Measurements from ENCODE around the gene FADS2. TPM values are rescaled to one million over a fixed set of nuclear protein-coding genes. Genes with fewer than 3 reads are reported as not detected.

The FADS2 gene
- total RNA-seq, 4 donors from 2014 or later, result 2.7 to 28.8 (median 3.9) TPM

DNA sequence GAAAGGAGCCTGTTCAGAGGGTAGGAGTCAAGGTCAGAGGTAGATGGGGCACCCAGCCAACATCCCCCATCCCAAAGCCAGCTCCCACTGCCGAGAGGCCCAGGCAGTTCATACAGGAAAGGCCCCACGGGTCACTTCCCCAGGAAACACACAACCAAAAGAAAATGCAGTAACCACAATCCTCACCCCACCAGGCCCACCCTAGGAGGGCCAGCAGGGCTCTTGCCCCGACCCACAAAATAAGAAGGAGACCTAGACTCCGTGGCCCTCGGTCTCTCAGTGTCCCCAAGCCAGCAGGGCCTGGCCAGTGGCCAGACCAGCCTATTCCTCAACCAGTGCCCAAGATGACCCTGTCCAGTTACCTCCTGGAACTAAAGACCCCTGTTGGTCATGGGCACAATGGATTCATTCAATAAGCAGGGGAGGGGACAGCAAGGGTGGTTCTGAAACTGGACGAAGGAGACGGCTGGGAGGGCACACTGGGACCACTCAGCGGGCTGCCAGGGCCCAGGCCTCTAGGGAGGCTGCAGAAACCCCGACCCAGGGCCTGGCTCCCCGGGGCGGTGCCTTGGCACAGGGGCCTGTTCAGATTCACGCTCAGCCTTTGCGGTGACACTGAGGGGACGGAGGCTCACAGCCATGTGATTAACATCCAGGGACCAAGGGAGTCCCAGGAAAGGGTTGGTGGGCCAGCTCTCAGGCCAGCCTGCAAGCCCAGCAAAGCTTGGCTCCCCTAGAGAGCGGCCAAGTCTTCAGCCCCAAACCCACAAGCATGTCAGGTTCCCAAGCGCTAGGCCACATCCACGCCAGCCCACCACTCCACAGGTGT, 83.8 kb downstream of the FADS2 start:
- peaks cover 7% of the 10 kb centered on the region for H3K27me3 ChIP-seq
- peaks cover 0 to 27% (median 2%) of the 10 kb centered on the region in 4 donors for H3K4me1 ChIP-seq
- no peaks in the 10 kb centered on the region for H3K36me3 ChIP-seq
- no peak for TF ChIP-seq POLR2A (IDR thresholded peaks at IDR 0.05)
- TF ChIP-seq, protein P1, sequence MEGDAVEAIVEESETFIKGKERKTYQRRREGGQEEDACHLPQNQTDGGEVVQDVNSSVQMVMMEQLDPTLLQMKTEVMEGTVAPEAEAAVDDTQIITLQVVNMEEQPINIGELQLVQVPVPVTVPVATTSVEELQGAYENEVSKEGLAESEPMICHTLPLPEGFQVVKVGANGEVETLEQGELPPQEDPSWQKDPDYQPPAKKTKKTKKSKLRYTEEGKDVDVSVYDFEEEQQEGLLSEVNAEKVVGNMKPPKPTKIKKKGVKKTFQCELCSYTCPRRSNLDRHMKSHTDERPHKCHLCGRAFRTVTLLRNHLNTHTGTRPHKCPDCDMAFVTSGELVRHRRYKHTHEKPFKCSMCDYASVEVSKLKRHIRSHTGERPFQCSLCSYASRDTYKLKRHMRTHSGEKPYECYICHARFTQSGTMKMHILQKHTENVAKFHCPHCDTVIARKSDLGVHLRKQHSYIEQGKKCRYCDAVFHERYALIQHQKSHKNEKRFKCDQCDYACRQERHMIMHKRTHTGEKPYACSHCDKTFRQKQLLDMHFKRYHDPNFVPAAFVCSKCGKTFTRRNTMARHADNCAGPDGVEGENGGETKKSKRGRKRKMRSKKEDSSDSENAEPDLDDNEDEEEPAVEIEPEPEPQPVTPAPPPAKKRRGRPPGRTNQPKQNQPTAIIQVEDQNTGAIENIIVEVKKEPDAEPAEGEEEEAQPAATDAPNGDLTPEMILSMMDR (IDR thresholded peaks at IDR 0.05), result no peak
- 66% methylated on average over 17 of the region's 17 CpGs; no CpG with 5 or more reads in 1 of the 2 donors for WGBS, 2 donors (ENCODE audit: low coverage in 1 of 2)
- DNase-seq, result no peak
- H3K4me3 ChIP-seq, result no peak overlapping the region
- in situ Hi-C loops (cut with MboI; ENCODE audit: low pct_ligation_motif_present in 1 of 4, low pct_unique_long_range_greater_than_20kb in 1 of 4, low sequenced_read_pairs in 3 of 4), result no loop called here
- H3K27ac ChIP-seq, result peak overlapping the region in 3 of 4 donors; percentile 11 to 33 (median 15)
- H3K9me3 ChIP-seq, result no peaks in the 10 kb centered on the region
- intact Hi-C loops (cut with DNase I; ENCODE audit: low total_unique reads), result no loop called here

DNA sequence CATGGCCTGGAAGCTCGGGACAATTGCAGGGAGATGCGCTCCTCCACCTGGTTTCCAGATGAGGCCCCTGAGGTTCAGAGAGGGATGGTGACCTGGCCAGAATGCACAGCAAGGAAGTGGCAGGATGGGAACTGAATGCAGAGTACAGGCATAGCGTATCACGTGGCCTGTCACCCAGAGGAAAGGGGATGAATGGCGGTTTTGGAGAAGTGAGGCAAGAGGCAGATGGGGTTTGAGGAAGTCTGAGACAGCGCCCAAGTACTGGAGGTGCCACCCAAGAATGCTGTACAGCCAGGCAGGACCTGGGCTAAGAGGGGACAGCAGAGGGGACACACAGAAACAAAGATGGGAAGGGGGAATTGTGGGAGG, 84.4 kb downstream of the FADS2 start:
- no peaks in the 10 kb centered on the region for H3K9me3 ChIP-seq
- H3K4me3 ChIP-seq, result no peak overlapping the region
- no peak for TF ChIP-seq POLR2A (IDR thresholded peaks at IDR 0.05)
- no peak for TF ChIP-seq EP300 (IDR thresholded peaks at IDR 0.05; ENCODE audit: low read depth)
- TF ChIP-seq, protein P1 (IDR thresholded peaks at IDR 0.05), result no peak
- no peak for TF ChIP-seq POLR2AphosphoS5 (IDR thresholded peaks at IDR 0.05)
- H3K27me3 ChIP-seq, result peaks cover 12% of the 10 kb centered on the region
- H3K36me3 ChIP-seq, result no peaks in the 10 kb centered on the region
- peaks cover 0 to 29% (median 5%) of the 10 kb centered on the region in 4 donors for H3K4me1 ChIP-seq
- 68 to 82% methylated on average over 2 to 6 of the region's 6 CpGs for WGBS, 2 donors (ENCODE audit: low coverage in 1 of 2)
- intact Hi-C loops (cut with DNase I; ENCODE audit: low total_unique reads) (no loop called here), in situ Hi-C loops (cut with MboI; ENCODE audit: low pct_ligation_motif_present in 1 of 4, low pct_unique_long_range_greater_than_20kb in 1 of 4, low sequenced_read_pairs in 3 of 4) (no loop called here)
- H3K27ac ChIP-seq, result peak overlapping the region in 2 of 4 donors; percentile 11 to 15
- no peak for DNase-seq

DNA sequence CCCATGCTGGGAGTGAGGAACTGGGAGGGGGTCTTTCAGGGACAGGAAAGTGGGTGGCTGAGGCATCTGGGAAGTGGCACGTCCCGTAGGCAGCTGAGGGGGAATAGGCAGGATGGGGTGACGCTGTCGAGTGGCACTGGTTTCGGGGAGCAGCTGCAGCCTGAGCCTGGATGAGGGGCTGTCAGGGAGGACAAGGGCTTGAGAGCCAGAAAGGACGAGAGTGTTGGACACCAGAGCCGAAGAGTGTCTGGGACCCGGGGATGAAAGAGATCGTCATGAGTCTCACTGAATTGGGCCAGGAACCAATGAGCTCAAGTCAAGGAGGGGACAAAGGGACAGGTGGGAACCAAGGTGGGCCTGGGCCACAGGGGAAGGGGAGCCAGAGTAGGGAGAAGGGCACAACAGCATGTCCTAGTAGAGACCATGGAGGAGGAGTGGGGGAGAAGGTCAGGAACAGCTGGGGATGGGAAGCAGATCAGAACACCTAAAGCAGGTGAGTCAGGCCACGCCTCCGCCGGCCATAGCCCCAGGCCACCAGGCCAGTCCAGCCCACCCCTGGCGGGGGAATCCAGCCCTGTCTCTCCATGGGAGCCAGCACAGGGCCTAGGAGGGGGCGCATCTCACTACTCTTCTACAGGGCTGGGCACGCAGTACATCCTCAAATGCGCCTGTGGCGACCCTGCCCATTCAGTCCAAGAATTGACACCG, 85.0 kb downstream of the FADS2 start:
- TF ChIP-seq POLR2A (IDR thresholded peaks at IDR 0.05) (no peak), POLR2AphosphoS5 (IDR thresholded peaks at IDR 0.05) (no peak), EP300 (IDR thresholded peaks at IDR 0.05; ENCODE audit: low read depth) (no peak)
- TF ChIP-seq, protein P1 (IDR thresholded peaks at IDR 0.05), result no peak
- in situ Hi-C loops (cut with MboI; ENCODE audit: low pct_ligation_motif_present in 1 of 4, low pct_unique_long_range_greater_than_20kb in 1 of 4, low sequenced_read_pairs in 3 of 4), result no loop called here
- Histone ChIP-seq H3K27ac (no peak overlapping the region), H3K36me3 (no peaks in the 10 kb centered on the region), H3K9me3 (no peaks in the 10 kb centered on the region), H3K27me3 (peaks cover 18% of the 10 kb centered on the region), H3K4me1 (peaks cover 0 to 36% (median 11%) of the 10 kb centered on the region in 4 donors), H3K4me3 (no peak overlapping the region)
- WGBS, 2 donors (ENCODE audit: low coverage in 1 of 2), result 61 to 77% methylated on average over 5 to 18 of the region's 18 CpGs
- intact Hi-C loops (cut with DNase I; ENCODE audit: low total_unique reads), result no loop called here
- no peak for DNase-seq

DNA sequence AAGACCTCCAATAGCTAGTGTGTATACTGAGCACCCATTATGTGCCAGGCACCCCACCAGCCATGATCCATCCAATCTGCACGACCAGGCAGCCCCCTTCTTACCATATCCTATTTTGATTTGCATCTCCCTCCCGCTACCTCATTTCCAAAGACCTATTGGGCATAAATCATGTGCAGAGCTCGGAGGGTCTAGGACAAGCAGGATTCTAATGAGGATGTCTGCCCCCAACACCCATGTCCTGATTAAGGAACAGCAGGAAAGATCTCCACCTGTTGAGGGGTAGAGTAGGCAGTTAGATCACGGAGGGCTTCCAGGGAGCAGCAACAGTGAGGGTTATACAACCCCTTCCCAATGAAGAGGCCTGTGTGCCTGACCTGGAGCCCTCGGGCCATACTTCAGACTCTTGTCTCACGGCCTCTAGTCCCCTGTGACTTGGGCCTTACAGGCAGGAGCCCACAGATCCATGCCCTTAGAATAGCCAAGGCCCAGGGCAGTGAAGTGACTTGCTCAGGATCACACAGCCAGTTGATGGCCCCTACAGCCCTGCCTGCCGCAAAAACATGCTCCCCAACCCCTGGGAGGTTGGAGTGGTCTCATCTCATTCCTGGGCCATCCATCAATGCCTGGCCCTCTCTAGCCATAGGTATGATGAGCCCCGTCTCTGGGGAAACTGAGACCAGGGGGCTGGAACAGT, 85.7 kb downstream of the FADS2 start:
- WGBS, 2 donors (ENCODE audit: low coverage in 1 of 2), result 77% methylated on average over 8 of the region's 8 CpGs; no CpG with 5 or more reads in 1 of the 2 donors
- peaks cover 0 to 41% (median 11%) of the 10 kb centered on the region in 4 donors for H3K4me1 ChIP-seq
- H3K9me3 ChIP-seq, result no peaks in the 10 kb centered on the region
- no peaks in the 10 kb centered on the region for H3K36me3 ChIP-seq
- no peak overlapping the region for H3K27ac ChIP-seq
- intact Hi-C loops (cut with DNase I; ENCODE audit: low total_unique reads), result no loop called here
- H3K4me3 ChIP-seq, result no peak overlapping the region
- H3K27me3 ChIP-seq, result peaks cover 25% of the 10 kb centered on the region
- DNase-seq, result no peak
- in situ Hi-C loops (cut with MboI; ENCODE audit: low pct_ligation_motif_present in 1 of 4, low pct_unique_long_range_greater_than_20kb in 1 of 4, low sequenced_read_pairs in 3 of 4), result no loop called here
- TF ChIP-seq, protein P1 (IDR thresholded peaks at IDR 0.05), result no peak
- no peak for TF ChIP-seq POLR2AphosphoS5 (IDR thresholded peaks at IDR 0.05)
- TF ChIP-seq POLR2A (IDR thresholded peaks at IDR 0.05), result no peak
- TF ChIP-seq EP300 (IDR thresholded peaks at IDR 0.05; ENCODE audit: low read depth), result no peak

All from transverse colon (tissue), 4 donors.